Measurements from ENCODE around the gene CITED4.

The CITED4 gene

GRCh38 chr1:40841602-40842001 lies 20.6 kb downstream of the CITED4 start:
- no peak for DNase-seq (ENCODE audit: low spot score)
- Histone ChIP-seq H3K27ac (no peak overlapping the region), H3K4me3 (no peak overlapping the region)
- no peak for TF ChIP-seq CTCF (IDR thresholded peaks at IDR 0.05)

DNA sequence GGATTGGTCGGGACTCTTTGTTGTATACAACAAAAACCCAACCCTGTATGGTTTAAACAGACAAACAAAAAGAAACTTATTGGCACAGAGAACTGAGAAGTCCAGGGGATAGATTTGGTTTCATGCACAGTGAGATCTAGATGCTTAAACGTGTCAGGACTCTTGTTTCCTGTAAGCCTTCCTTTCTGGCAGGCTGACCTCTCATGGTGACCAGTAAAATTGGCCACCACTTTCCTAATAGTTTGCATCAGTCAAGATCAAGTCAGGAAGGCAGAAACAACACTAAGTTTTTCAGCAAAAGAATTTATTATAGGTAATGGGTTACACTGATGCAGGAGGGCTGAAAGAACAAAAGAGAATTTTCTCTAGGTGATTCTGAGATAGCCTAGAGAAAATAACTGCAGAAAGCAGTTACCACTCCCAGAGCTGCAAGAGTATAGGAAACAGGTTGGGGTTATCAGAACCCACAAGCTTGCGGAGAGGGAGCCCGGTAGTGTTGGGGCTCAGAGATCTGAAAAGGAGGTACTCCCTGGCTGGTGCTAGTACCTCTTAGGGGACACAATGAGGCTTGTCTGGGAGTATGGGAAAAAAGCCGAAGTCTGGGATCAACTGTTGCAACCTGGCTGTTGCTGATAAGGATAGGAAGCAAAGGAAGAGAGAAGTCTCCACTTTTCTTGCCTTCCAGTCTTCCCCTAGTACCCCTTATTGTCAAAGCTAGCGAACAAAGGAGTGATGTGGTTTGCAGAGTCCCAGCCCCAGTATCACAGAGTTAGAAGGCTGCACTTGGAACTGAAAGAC lies 21.4 kb downstream of the CITED4 start:
- no peak overlapping the region for H3K4me3 ChIP-seq
- no peak for DNase-seq (ENCODE audit: low spot score)
- no peak for TF ChIP-seq CTCF (IDR thresholded peaks at IDR 0.05)

DNA sequence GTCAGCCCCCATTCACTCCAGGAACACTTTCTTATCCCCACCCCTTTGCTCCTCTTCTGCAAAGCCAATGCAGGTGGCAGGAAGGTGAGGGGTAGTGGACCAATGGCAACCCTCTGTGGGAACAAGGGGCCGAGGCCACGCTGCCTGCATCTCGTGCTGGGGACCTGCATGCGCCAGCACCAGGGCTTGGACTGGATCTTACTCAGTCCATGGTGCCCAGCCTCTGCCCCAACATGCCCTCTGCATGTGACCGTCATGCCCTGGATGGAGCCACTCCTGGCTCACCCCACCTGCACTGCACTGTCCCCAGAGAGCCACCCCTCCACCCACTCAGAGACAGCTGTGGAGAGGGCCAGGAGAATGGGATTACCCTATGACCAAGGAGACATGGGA lies 22.2 kb downstream of the CITED4 start:
- TF ChIP-seq CTCF (IDR thresholded peaks at IDR 0.05): no peak
- H3K27ac ChIP-seq: no peak overlapping the region
- no peak overlapping the region for H3K4me3 ChIP-seq
- no peak for DNase-seq (ENCODE audit: low spot score)

More for the DNA sequence above, 21.4 kb downstream of the CITED4 start:
- no peak overlapping the region for H3K27ac ChIP-seq

DNA sequence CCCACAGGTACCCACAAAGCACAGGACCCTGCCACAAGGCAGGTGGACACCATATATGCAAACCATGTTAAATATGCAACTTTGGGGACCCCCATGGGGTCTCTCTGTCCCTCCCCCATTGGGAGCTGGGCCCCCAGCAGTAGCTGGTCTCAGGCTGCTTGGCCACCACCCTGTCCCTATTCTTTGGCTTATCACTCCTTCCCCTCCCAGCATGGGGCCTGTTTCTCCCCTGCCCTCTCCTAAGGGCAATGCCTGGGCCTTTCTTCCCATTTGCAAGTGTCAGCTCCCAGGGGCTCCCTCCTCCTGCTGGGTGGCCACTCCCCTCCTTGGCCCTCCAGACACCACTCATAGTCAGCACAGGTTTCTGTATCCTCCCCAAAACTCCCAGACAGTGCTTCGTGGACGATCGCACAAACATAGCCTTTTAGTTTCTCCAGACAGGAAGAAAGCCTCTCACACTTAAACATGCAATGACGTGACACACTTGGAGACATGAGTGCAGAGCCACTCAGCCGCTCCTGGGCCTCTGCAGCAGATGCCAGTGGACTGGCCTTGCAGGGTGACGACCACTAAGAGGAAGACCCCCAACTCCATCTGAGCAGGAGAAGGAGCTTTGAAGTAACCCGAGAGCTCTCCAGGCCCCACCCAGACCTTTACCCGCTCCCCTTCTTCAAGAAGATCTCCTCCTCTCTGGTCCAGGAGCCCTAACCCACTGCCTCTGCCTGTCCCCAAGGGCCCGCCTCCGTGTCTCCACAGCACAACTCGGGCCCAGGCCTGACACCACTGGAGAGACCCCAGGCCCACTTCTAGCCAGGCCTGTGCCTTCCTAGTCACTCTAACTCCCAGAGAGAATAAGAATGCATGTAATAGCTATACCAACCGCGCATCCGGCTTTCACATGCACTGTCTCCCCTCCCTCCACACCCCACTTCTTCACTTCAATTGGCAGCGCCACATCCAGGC lies 22.9 kb downstream of the CITED4 start:
- Histone ChIP-seq H3K4me3 (no peak overlapping the region), H3K27ac (no peak overlapping the region)
- no peak for TF ChIP-seq CTCF (IDR thresholded peaks at IDR 0.05)
- no peak for DNase-seq (ENCODE audit: low spot score)

DNA sequence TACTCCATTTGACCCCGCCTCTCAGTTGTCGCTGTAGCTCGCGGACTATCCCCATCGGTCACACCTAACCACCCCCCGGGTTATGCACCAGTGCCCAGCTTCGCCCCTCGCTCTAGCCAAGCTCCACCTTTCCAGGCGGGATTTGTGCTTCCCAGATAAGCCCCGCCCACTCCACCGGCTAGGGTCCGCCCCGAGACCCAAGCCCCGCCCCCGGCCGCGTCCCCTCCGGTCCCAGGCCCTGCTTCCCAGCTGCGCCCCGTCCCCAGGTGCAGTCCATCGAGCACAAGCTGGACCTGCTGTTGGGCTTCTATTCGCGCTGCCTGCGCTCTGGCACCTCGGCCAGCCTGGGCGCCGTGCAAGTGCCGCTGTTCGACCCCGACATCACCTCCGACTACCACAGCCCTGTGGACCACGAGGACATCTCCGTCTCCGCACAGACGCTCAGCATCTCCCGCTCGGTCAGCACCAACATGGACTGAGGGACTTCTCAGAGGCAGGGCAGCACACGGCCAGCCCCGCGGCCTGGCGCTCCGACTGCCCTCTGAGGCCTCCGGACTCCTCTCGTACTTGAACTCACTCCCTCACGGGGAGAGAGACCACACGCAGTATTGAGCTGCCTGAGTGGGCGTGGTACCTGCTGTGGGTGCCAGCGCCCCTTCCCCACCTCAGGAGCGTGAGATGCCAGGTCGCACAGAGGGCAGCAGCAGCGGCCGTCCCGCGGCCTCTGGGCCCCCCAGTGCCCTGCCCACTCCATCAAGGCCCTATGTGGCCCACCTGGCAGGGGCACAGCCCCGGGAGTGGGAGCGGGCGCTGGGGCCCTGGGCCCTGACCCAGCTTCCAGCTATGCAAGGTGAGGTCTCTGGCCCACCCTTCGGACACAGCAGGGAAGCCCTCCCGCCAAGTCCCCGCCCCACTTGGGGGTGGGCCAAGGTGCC lies 23.9 kb downstream of the CITED4 start:
- no peak for TF ChIP-seq CTCF (IDR thresholded peaks at IDR 0.05)
- no peak for DNase-seq (ENCODE audit: low spot score)
- H3K27ac ChIP-seq: no peak overlapping the region
- no peak overlapping the region for H3K4me3 ChIP-seq

DNA sequence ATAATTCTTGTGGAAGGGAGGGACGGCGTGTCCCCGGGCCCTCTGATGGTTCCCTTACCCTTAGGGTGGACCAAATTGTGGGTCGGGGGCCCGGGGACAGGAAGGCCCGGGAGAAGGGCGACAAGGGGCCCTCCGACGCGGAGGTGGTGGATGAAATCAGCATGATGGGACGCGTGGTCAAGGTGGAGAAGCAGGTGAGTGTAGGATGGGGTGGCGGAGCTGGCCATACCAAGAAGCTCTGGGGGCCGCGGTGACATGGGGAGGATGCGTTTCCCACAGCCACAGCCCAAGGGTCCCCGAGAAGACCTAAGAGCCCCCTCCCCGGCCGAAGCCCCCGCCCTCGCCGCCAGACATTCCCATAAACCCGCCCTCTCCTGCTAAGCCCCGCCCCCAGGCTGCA lies 24.6 kb downstream of the CITED4 start:
- TF ChIP-seq CTCF (IDR thresholded peaks at IDR 0.05): no peak
- H3K4me3 ChIP-seq: no peak overlapping the region
- DNase-seq (ENCODE audit: low spot score): no peak
- H3K27ac ChIP-seq: no peak overlapping the region
